ENCODE results near the gene MASP2.

The MASP2 gene

DNA sequence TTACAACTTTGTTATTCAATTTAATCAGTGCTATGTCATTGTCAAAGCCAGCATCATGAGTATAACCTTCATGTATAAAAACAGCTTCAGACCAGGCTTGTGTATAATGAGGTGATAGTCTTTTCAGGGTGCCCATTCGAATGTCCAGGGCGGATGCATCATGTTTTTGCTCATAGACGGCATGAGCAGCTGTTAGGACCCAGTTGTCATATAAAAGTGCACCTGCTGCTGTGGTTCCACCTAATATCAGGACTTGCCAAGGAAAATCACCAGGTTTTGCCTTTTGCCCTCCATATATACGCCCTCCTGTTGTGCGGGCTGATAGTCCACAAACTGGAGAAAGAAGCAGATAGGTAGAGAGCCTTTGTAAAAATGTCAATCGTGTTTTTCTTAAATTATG, 19.7 kb downstream of the MASP2 start:
- TF ChIP-seq, protein P1, sequence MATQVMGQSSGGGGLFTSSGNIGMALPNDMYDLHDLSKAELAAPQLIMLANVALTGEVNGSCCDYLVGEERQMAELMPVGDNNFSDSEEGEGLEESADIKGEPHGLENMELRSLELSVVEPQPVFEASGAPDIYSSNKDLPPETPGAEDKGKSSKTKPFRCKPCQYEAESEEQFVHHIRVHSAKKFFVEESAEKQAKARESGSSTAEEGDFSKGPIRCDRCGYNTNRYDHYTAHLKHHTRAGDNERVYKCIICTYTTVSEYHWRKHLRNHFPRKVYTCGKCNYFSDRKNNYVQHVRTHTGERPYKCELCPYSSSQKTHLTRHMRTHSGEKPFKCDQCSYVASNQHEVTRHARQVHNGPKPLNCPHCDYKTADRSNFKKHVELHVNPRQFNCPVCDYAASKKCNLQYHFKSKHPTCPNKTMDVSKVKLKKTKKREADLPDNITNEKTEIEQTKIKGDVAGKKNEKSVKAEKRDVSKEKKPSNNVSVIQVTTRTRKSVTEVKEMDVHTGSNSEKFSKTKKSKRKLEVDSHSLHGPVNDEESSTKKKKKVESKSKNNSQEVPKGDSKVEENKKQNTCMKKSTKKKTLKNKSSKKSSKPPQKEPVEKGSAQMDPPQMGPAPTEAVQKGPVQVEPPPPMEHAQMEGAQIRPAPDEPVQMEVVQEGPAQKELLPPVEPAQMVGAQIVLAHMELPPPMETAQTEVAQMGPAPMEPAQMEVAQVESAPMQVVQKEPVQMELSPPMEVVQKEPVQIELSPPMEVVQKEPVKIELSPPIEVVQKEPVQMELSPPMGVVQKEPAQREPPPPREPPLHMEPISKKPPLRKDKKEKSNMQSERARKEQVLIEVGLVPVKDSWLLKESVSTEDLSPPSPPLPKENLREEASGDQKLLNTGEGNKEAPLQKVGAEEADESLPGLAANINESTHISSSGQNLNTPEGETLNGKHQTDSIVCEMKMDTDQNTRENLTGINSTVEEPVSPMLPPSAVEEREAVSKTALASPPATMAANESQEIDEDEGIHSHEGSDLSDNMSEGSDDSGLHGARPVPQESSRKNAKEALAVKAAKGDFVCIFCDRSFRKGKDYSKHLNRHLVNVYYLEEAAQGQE (IDR thresholded peaks at IDR 0.05; ENCODE audit: insufficient read depth in 1 of 2, low read depth in 2 of 2, low read length in 2 of 2), result no peak
- no peak for TF ChIP-seq FOXP2 (optimal IDR thresholded peaks at IDR 0.05; ENCODE audit: borderline replicate concordance, extremely low read depth, extremely low read length, insufficient read depth)
- no peak for TF ChIP-seq SIN3A (IDR thresholded peaks at IDR 0.05; ENCODE audit: borderline replicate concordance, insufficient read depth, low read length)
- TF ChIP-seq TAF1 (IDR thresholded peaks at IDR 0.05; ENCODE audit: borderline replicate concordance, insufficient read depth, low read length), result no peak
- TF ChIP-seq POLR2AphosphoS5 (IDR thresholded peaks at IDR 0.05; ENCODE audit: low read depth, low read length), result no peak

GRCh38 chr1:11026903-11027302, 20.1 kb downstream of the MASP2 start:
- TF ChIP-seq SIN3A (IDR thresholded peaks at IDR 0.05; ENCODE audit: borderline replicate concordance, insufficient read depth, low read length) (no peak), POLR2AphosphoS5 (IDR thresholded peaks at IDR 0.05; ENCODE audit: low read depth, low read length) (no peak), FOXP2 (optimal IDR thresholded peaks at IDR 0.05; ENCODE audit: borderline replicate concordance, extremely low read depth, extremely low read length, insufficient read depth) (no peak), TAF1 (IDR thresholded peaks at IDR 0.05; ENCODE audit: borderline replicate concordance, insufficient read depth, low read length) (no peak)
- TF ChIP-seq, protein P1 (IDR thresholded peaks at IDR 0.05; ENCODE audit: insufficient read depth in 1 of 2, low read depth in 2 of 2, low read length in 2 of 2), result no peak

DNA sequence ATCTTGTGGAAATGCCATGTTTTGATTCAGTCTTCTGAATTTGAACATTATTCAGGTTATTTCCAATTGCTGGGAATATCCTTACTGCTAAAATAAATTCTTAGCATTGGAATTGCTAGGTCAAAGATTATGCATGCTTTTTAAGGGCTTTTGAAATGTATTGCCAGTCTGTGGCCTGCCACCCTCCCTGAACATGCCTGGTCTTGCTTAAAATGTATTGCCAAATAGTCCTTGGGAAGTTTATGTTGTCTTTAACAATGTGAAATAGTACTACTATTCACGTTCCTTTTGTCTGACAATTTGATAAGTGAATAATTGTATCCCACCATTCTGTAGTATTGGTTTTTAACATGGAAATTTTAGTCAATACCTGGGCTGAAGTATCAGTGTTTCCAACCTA, 21.0 kb downstream of the MASP2 start:
- TF ChIP-seq TAF1 (IDR thresholded peaks at IDR 0.05; ENCODE audit: borderline replicate concordance, insufficient read depth, low read length) (no peak), POLR2AphosphoS5 (IDR thresholded peaks at IDR 0.05; ENCODE audit: low read depth, low read length) (no peak), FOXP2 (optimal IDR thresholded peaks at IDR 0.05; ENCODE audit: borderline replicate concordance, extremely low read depth, extremely low read length, insufficient read depth) (no peak), SIN3A (IDR thresholded peaks at IDR 0.05; ENCODE audit: borderline replicate concordance, insufficient read depth, low read length) (no peak)
- TF ChIP-seq, protein P1 (IDR thresholded peaks at IDR 0.05; ENCODE audit: insufficient read depth in 1 of 2, low read depth in 2 of 2, low read length in 2 of 2), result no peak

GRCh38 chr1:11025618-11026017, 21.4 kb downstream of the MASP2 start:
- TF ChIP-seq, protein P1 (IDR thresholded peaks at IDR 0.05; ENCODE audit: insufficient read depth in 1 of 2, low read depth in 2 of 2, low read length in 2 of 2), result no peak
- TF ChIP-seq SIN3A (IDR thresholded peaks at IDR 0.05; ENCODE audit: borderline replicate concordance, insufficient read depth, low read length), result no peak
- no peak for TF ChIP-seq TAF1 (IDR thresholded peaks at IDR 0.05; ENCODE audit: borderline replicate concordance, insufficient read depth, low read length)
- no peak for TF ChIP-seq POLR2AphosphoS5 (IDR thresholded peaks at IDR 0.05; ENCODE audit: low read depth, low read length)
- no peak for TF ChIP-seq FOXP2 (optimal IDR thresholded peaks at IDR 0.05; ENCODE audit: borderline replicate concordance, extremely low read depth, extremely low read length, insufficient read depth)

GRCh38 chr1:11024874-11025203, 22.2 kb downstream of the MASP2 start:
- TF ChIP-seq TAF1 (IDR thresholded peaks at IDR 0.05; ENCODE audit: borderline replicate concordance, insufficient read depth, low read length) (no peak), POLR2AphosphoS5 (IDR thresholded peaks at IDR 0.05; ENCODE audit: low read depth, low read length) (no peak), SIN3A (IDR thresholded peaks at IDR 0.05; ENCODE audit: borderline replicate concordance, insufficient read depth, low read length) (no peak), FOXP2 (optimal IDR thresholded peaks at IDR 0.05; ENCODE audit: borderline replicate concordance, extremely low read depth, extremely low read length, insufficient read depth) (no peak)
- TF ChIP-seq, protein P1 (IDR thresholded peaks at IDR 0.05; ENCODE audit: insufficient read depth in 1 of 2, low read depth in 2 of 2, low read length in 2 of 2), result no peak
